DLD1 (cell line): Measurements from ENCODE around the gene PCGF5.
"Not testable (repeated sequence)": the region's sequence is repeated elsewhere in the genome, so short reads cannot be mapped to it uniquely, and the experiment has no call there.

Source experiments
- in situ Hi-C: cut with HindIII; loops from 2 replicates; pipeline ENCODE4 v1.10.0; 2017; ENCODE audit warnings: low sequenced_read_pairs

The PCGF5 gene

DNA sequence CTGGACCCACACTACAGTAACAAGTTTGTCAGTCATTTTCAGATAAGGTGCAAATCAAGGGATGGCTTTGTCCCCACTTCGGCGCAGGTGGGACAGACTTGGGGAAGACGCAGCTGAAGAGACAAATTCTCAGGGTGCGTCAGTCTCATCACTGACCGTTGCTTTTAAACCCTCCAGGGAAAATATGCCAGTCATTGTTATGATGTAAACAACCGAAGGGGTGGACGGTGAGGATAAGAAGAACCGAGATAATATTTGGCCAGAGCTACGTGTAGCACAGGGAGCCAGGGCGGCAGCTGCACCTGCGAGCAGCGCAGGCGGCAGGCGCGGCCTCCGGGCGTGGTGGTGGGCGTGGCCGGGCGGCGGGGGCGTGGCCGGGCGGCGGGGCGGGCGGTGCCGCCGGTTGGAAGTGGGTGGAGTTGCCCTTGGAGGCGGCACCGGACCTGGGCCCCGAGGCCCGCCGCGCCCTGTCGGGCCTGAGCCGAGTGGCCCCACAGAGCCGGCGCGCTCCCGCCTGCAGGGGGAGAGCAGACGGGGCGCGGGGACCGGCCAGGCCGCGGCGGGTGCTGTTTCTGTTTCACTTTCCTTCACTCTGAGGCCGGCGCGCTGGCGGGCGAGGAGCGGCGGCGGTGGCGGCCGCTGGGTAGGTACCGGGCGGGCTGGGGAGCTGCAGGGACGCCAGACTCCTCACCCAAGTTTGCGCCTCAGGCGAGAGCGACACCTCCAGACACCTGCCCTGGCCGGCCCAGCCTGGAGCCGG, at the start of gene PCGF5:
TSS of gene PCGF5 (plus strand) at position 470 of the 760 bp plus-strand sequence. CDS start 2,209 bp downstream, outside the sequence.
- in situ Hi-C loops: no loop called here

DNA sequence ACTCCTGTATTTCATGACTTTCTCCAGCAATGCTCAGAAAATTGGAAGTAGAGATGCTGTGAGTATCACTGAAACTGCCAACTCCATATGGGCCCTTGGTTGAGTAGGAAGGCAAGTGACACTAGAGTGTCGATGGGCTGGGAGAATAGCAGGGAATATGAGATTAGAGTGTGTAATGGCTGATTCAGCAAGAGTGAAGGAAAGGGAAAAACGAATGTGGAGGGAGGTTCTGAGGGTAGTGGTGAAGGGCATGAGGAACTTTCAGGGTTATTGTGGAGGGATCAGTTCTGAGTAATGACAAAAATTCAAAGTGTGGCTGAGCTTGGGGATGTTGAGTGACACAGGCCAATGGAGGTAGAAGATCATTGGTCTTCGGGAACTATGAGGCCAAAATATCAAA, 49.0 kb upstream of the PCGF5 start:
- in situ Hi-C loops: no loop called here

GRCh38 chr10:91172348-91172747, 48.1 kb upstream of the PCGF5 start:
- in situ Hi-C loops: no loop called here

DNA sequence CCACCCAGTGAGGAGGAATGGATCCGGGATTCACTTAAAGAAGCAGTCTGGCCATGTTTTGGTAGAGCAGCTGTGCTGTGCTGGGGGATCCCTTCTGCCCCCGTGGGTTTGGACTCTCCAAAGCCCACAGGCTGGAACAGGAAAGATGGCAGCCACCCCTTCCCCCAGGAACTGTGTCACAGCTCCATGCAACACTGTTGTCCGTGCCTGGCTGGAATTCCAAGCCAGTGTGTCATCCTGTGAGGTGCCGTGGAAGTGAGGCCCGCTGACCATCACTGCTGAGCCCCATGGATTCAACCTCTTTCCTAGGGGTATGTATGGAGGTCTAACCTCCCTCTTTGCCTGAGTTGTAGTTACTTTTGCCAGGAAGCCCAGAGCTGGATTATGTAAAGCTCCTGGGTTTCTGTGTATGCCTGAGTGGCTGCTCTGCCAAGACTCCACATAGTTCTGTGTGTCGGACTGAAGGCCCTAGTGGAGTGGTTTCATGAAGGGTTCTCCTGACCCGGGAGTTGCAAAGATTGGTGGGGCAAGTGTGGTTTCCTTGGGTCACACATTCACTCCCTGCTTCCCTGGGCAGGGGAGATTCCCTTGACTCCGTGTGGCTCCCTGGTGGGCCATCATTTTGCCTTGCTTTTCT, 35.1 kb upstream of the PCGF5 start:
- in situ Hi-C loops: no loop called here

DNA sequence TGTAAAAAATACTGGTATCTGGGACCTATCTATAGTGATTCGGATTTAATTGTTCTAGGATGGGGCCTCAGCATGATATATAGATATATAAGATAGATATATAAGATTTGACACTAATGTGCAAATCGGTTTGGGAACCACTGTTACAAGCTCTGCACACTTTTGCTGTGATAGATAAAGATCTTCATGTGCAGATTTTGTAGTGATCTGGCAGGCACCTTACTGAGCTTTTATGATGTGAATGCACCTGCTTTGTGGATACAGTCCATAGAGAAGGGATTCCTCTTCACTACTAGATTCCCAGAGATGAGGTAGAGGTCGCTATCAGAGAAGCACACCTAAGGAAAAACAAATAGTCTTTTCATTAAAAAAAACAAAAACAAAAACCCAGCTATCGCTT, 33.3 kb upstream of the PCGF5 start:
- in situ Hi-C loops: no loop called here

DNA sequence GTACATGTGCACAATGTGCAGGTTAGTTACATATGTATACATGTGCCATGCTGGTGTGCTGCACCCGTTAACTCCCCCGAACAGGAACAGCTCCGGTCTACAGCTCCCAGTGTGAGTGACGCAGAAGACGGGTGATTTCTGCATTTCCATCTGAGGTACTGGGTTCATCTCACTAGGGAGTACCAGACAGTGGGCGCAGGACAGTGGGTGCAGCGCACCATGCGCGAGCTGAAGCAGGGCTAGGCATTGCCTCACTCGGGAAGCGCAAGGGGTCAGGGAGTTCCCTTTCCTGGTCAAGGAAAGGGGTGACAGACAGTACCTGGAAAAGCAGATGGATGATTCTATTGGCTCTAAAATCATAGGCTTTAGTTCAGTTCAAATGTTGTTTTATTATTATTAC, 32.5 kb upstream of the PCGF5 start:
- in situ Hi-C loops: not testable (repeated sequence)

DNA sequence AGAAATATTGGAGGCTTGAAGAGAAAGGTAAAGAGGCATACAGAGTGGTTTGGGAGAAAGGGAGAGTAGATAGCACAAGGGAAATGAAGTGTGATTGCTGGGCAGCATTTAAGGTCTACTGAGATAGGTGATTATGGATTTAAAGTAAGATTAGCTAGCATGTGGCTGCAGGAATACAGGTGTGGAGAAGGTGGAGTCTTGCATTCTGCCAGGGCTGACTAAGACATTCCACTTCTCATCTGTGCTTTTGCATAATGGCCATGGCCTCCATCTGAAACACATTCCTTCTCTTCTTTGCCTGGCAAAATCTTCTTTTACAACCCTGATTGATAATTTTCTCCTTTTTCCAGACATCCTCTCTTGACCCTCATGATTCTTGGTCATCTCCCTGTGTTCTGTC, 31.6 kb upstream of the PCGF5 start:
- in situ Hi-C loops: no loop called here

- in situ Hi-C loops: no loop called here
Observed at GRCh38 chr10:91190388-91190870, 30.0 kb upstream of the PCGF5 start.

GRCh38 chr10:91190876-91191583, 29.4 kb upstream of the PCGF5 start:
- in situ Hi-C loops: no loop called here

DNA sequence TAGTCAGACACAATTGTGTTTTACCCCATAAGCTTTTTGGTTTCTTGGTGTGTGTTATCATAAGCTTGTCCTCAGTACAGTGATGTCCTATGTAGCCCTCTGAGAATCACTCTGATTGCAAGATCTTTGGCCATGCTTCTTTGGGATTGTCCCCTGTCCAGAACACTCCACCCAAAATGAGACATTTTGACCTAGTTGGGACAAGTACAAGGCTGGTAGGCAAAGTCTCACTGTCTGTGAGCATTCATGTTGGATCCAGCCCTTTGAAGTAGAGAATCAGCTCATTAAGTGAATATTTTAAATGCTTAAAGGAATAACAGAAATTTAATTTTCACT, 28.9 kb upstream of the PCGF5 start:
- in situ Hi-C loops: no loop called here

DNA sequence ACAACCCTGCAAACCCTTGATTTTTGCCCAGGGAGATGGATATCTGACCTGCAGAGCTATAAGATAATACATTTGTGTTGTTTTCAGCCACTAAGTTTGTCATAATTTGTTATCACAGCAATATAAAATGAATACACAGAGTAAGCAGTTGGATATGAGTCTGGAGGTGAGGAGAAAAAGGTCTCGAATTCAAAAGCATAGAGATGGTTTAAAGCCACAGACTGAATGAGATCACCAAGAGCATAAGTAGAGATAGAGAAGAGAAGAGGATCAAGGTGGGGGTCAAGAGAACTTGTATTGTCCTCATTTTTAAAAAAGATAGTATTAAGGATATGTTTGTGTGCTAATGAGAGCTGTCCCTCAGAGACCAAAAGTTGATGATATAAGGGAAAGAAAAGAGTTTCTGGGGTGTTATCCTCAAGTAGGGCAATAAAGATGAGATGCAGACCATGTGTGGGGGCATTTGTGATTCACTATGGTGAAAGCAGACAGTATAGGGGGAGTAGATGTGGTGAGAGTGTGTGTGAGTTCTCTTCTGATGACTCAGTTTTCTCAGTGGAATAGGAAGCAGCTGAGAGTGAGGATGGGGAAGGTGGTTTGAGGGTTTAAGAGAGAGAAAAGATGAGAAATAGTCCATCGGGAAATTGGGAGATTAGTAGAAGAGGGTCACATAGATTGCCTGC, 25.8 kb upstream of the PCGF5 start:
- in situ Hi-C loops: no loop called here

DNA sequence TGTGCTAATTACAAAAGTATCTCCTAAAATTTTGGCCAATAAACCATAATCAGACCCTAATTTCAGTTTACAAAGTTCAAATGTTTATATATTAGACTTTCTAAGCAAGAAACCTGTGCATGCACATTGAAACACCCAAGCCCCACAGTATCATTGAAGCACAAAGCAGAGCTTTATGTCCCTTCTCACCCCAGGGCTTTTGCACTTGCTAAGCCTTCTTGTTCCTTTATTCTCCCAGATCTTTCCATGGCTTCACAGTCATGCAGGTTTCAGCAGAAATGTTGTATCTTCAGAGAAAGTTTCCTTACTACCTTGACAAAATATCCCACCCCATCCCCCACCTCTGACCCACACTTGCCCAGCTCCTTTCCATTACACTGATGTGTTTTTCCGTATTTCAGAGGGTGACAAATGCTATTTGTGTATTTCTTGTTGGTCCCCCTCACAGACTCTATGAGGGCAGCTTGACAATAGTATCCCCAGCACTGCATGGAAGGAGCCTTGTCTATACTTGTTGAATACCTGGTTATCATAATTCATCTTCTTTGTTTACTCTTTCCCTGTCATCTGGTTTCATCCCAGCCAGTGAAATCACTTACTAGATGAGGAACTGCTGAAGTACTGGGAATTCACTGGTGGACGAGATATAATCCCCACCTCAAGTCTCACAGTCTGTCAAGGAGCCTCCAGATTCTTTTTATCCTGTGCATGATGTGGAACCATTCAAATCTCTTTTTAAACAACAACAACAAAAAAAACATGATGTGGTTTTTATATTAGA, 24.0 kb upstream of the PCGF5 start:
- in situ Hi-C loops: no loop called here

DNA sequence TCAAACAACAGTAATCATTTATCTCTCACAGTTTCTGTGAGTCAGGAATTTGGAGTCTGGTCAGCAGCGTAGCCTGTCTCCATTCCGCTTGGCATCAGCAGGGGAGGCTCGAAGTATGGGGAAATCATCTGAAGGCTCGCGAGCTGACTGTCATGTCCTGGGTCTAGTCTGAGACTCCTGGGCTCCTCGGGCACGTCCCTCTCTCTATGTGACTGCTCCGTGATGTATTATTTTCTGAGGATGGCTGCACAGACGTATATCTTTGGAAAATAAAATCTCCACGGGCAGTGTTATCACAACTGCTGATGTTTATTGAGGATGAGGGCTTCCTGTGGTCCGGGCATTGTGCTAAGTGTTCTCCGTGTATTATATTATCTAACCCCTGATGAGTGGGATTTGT, 23.3 kb upstream of the PCGF5 start:
- in situ Hi-C loops: no loop called here

DNA sequence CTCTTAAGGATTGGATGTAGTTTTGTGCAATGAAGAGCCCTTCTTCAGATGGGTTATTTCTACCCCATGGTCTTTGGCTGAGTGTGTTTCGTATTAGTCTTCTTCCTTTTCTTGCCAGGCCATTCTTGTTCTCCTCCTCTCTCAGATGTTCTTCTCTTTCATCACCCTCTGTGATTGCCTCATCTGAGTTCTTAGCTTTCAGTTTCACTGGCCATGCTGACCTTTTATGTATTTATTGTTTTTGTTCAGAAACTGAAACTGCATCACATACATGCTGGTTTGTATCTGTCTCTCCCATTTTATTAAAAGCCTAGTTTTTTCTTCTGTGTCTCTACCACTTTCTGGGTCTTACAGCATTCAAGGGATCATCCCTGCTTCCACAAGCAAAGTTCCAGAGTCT, 21.7 kb upstream of the PCGF5 start:
- in situ Hi-C loops: no loop called here

DNA sequence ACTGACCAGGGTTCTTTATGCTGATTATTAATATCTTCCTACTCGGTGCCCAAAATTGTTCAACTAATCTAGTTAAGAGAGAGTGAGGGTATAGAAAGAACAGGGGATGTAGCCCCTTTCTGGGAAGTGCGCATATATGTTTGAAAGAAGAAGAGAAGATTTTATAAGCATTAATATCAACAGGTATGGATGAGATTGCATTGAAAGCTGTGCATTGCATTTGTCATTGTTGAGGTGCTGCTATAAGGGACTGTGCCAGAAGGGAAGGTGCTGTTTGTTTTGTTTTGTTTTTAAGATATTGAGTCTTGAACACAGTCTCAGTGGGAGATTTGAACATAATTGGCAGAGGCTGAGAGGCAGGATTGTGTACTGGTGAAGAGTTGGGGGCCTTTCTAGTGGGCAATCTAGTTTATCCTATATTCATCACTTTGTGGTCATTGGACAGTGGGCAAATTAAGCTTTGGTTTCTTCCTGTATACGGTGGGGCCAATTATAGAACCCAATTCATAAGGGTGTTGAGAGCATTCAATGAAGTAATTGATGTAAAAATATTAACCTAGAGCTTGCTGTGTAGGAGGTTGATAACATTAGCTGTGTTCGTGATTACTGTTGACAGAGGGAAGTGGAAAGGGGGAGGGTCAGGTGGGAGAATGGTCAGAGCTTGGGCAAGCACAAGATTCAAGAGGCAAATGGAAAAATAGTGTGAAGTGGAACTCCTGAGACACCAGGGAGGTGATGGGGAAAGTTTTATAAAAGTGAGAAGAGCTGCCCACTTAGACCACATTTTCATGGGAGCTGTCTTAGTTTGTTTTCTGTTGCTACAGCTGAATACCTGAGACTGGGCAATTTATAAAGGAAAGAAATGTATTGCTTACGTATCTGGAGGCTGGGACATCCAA, 19.9 kb upstream of the PCGF5 start:
- in situ Hi-C loops: no loop called here

GRCh38 chr10:91201213-91201996, 19.1 kb upstream of the PCGF5 start:
- in situ Hi-C loops: no loop called here

GRCh38 chr10:91206427-91206826, 14.0 kb upstream of the PCGF5 start:
- in situ Hi-C loops: no loop called here

DNA sequence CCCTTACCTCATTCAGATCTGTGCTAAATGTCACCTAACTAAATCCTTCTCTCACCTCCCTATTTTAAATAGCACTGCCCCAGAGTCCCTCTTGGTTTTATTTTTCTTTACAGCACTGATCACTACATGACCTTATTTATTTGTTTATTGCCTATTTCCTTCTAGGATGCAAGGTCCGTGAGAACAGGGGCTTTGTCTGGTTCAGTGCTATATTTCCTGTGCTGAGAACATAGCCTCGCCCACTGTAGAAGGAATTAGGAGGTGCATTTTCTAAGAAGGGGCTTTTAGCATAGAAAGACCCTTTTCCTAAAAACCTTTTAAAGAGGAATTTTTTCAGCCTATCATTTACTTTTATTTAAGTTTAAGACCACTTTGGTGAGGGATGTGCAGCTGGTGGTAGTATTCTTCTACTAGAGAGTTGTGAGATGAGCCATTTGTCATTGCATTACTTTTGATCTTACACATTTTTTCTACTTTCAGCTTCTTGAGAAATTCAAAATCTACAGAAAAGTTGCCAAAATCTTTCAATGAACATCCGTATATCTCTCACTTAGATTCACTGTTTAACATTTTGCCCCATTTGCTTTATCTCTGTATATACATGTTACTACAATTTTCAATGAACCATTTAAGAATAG, 13.5 kb upstream of the PCGF5 start:
- in situ Hi-C loops: no loop called here
